Fibroblast of mammary gland (primary cell): Measurements from ENCODE around the gene CPZ.

ENCODE experiments used
- DNase-seq: peaks from one replicate; pipeline ENCODE4 v3.0.0-alpha.2; 2010; ENCODE audit warnings: low read depth
- H3K4me3 ChIP-seq: 2 replicates; pipeline ENCODE4 v1.5.1; 2011; ENCODE audit warnings: low read depth, mild to moderate bottlenecking, low read length, moderate library complexity; ENCODE audit not compliant: control insufficient read depth
- TF ChIP-seq, protein P1 (sequence below): conservative IDR thresholded peaks from 2 replicates; pipeline ENCODE4 v1.5.1; 2011; ENCODE audit warnings: low read depth, low read length, inconsistent platforms; ENCODE audit not compliant: control insufficient read depth, insufficient read depth

Gene CPZ

DNA sequence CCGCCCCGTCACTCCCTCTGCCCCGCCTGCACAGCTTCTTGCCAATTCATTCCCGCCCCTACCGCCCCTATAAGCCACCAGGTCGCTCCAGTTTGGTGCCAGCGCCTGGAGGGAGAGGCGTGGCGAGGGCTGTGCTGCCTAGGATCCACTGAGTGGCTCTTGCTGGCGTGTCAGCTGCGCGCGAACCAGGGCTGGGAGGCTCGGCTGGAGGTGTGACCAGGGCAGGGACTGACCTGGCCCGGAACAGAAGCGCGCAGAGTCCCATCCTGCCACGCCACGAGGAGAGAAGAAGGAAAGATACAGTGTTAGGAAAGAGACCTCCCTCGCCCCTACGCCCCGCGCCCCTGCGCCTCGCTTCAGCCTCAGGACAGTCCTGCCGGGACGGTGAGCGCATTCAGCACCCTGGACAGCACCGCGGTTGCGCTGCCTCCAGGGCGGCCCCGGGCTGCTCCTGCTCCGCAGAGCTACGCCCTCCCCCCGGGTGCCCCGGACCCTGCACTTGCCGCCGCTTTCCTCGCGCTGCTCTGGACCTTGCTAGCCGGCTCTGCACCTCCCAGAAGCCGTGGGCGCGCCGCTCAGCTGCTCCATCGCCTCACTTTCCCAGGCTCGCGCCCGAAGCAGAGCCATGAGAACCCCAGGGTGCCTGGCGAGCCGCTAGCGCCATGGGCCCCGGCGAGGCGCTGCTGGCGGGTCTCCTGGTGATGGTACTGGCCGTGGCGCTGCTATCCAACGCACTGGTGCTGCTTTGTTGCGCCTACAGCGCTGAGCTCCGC lies 12.1 kb upstream of the CPZ start, which contains the start of gene GPR78:
GPR78 (plus strand) TSS at position 72 of the 773 bp plus-strand sequence; CDS start at position 663, 591 bp downstream.
- TF ChIP-seq, protein P1, sequence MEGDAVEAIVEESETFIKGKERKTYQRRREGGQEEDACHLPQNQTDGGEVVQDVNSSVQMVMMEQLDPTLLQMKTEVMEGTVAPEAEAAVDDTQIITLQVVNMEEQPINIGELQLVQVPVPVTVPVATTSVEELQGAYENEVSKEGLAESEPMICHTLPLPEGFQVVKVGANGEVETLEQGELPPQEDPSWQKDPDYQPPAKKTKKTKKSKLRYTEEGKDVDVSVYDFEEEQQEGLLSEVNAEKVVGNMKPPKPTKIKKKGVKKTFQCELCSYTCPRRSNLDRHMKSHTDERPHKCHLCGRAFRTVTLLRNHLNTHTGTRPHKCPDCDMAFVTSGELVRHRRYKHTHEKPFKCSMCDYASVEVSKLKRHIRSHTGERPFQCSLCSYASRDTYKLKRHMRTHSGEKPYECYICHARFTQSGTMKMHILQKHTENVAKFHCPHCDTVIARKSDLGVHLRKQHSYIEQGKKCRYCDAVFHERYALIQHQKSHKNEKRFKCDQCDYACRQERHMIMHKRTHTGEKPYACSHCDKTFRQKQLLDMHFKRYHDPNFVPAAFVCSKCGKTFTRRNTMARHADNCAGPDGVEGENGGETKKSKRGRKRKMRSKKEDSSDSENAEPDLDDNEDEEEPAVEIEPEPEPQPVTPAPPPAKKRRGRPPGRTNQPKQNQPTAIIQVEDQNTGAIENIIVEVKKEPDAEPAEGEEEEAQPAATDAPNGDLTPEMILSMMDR = no peak
- DNase-seq = peak; percentile 42
- no peak within 1 kb of the TSS for H3K4me3 ChIP-seq

DNA sequence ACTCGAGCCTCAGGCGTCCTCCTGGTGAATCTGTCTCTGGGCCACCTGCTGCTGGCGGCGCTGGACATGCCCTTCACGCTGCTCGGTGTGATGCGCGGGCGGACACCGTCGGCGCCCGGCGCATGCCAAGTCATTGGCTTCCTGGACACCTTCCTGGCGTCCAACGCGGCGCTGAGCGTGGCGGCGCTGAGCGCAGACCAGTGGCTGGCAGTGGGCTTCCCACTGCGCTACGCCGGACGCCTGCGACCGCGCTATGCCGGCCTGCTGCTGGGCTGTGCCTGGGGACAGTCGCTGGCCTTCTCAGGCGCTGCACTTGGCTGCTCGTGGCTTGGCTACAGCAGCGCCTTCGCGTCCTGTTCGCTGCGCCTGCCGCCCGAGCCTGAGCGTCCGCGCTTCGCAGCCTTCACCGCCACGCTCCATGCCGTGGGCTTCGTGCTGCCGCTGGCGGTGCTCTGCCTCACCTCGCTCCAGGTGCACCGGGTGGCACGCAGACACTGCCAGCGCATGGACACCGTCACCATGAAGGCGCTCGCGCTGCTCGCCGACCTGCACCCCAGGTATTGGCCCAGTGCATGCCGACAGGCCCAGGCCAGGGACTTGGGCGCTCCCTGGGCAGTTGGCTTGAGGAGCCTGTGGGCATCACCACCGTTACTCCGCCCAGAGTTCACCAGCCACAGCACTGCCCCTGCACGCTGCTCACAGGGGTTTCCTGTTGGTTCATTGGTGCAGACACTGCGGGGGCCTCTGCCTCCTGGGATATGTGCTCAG lies 11.3 kb upstream of the CPZ start:
- no peak for DNase-seq
- TF ChIP-seq, protein P1 = no peak
- H3K4me3 ChIP-seq = no peak overlapping the region

DNA sequence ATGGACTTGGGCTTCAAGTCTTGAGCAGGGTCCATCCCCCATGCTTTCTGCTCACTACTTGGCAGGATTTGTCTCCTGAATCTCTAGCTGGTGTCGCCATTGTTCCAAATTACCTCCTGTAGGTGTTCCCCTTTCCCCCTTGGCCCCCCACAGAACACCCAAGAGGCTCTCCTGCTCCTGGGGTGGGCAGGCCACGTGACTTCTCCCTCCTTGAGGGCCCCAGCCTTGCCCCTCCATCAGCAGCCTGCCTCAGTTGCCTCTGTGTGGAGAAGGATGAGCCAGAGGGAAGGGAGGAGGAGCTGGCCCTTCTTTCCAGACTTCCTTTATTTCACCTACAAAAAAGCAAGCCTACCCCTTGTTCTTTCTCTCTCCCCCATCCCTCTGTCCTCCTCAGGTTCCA lies 10.5 kb upstream of the CPZ start:
- H3K4me3 ChIP-seq = no peak overlapping the region
- DNase-seq = no peak
- TF ChIP-seq, protein P1 = no peak

DNA sequence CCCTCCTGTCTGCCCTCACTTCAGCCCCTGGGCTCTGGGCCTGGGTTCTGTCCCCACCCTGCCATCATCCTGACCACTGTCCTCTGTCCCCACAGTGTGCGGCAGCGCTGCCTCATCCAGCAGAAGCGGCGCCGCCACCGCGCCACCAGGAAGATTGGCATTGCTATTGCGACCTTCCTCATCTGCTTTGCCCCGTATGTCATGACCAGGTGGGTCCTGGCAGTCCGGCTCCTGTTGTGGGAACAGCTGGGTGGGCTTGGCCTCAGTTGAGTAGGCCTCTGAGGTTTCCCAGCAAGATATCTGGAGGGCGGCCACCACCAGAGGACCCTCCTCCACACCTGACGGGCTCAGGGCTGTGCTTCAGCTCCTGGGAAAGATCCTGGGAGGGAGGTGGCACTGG lies 10.1 kb upstream of the CPZ start:
- TF ChIP-seq, protein P1 = no peak
- no peak for DNase-seq
- no peak overlapping the region for H3K4me3 ChIP-seq

DNA sequence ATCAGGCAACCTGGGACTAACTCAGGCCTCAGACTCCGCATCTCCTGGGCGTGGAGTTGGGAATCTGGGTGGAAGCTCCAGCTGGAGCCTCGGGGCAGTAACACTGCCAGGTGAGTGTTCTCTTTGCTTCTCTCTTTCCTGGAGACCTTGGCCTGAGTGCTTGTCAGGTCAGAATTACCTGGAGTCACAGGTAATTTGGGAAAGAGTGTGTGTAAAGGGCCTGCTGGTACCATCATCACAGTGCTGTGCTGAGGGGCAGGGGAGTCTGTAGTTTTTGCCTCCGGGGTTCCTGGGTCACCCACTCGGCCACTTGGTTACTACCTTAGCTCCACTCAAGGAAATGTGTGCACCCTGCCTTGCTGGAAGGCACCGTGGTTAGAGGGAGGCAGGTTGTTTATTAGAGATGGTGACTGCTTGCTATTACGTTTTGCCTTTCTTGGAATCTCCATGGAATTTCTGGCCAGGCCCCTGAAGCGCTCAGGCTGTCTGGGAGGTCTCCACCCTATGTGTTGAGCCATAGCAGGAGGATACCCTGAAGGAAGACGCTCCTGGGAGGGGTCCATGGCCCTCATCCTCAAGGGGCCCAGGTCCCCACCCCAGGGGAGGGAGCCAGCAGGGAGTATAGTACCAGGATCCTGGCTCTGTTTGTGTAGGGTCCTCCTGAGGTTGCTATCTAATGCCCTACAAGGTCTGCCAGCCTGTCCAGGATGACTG lies 9.5 kb upstream of the CPZ start:
- H3K4me3 ChIP-seq = no peak overlapping the region
- DNase-seq = no peak
- TF ChIP-seq, protein P1 = no peak

DNA sequence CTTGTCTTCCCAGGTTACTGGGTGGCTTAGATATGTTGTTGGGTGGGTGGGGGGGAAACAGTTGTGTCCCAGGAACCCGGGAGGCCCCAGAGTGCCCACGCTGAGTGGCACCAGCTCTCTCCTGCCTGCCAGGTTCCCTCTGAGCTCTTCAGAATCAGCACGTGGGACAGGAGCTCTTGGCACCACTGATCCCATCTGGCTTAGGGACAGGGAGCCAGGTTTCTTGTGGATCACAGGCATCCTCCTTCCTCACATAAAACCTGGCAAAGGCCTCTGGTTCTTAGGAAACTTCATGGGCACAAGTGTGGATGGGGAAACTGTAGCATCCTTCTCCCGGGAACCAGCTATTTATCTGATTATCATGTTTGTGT lies 8.9 kb upstream of the CPZ start:
- DNase-seq = no peak
- H3K4me3 ChIP-seq = no peak overlapping the region
- TF ChIP-seq, protein P1 = no peak
